ENCODE results near the gene TAF4B.

DNA sequence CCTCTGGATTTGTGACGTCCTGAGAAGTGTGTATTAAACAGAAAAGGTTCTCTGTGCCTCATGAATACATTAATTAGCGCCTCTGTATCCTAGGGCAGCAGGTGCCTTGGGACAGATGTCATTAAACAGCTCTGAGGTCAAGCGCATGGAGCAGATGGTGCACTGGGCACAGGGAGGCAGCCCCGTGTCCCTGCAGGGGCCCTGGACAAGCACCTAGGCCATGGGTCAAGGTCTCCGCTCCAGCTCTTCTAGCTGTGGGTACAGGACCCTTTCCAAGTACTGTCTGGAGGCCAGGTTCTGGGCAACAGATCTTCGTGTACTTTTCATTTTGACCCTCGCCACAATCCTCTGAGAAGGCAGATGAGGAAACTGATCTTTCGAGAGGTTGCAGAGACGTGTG, 195.7 kb downstream of the TAF4B start:
- TF ChIP-seq NFIC (IDR thresholded peaks at IDR 0.05; ENCODE audit: borderline replicate concordance) (no peak), POLR2AphosphoS5 (IDR thresholded peaks at IDR 0.05; ENCODE audit: low read depth, low read length) (no peak), REST (IDR thresholded peaks at IDR 0.05; ENCODE audit: low read depth, low read length) (no peak), MAX (IDR thresholded peaks at IDR 0.05; ENCODE audit: low read depth) (no peak), MXI1 (IDR thresholded peaks at IDR 0.05; ENCODE audit: low read depth, low read length) (no peak), YY1 (IDR thresholded peaks at IDR 0.05; ENCODE audit: low read depth) (no peak), EP300 (IDR thresholded peaks at IDR 0.05; ENCODE audit: borderline replicate concordance in 1 of 2, low read depth in 1 of 2, low read length in 1 of 2) (no peak), TAF1 (IDR thresholded peaks at IDR 0.05; ENCODE audit: borderline replicate concordance, low read depth, low read length) (no peak), RCOR1 (IDR thresholded peaks at IDR 0.05; ENCODE audit: low read length) (no peak), GATA2 (CRISPR knock-in tag; IDR thresholded peaks at IDR 0.05) (no peak), CHD2 (IDR thresholded peaks at IDR 0.05; ENCODE audit: low read length, partially characterized antibody) (no peak), ZBTB33 (IDR thresholded peaks at IDR 0.05; ENCODE audit: borderline replicate concordance, low read depth) (no peak), SMC3 (IDR thresholded peaks at IDR 0.05; ENCODE audit: low read depth, low read length) (no peak)
- TF ChIP-seq, protein P1, sequence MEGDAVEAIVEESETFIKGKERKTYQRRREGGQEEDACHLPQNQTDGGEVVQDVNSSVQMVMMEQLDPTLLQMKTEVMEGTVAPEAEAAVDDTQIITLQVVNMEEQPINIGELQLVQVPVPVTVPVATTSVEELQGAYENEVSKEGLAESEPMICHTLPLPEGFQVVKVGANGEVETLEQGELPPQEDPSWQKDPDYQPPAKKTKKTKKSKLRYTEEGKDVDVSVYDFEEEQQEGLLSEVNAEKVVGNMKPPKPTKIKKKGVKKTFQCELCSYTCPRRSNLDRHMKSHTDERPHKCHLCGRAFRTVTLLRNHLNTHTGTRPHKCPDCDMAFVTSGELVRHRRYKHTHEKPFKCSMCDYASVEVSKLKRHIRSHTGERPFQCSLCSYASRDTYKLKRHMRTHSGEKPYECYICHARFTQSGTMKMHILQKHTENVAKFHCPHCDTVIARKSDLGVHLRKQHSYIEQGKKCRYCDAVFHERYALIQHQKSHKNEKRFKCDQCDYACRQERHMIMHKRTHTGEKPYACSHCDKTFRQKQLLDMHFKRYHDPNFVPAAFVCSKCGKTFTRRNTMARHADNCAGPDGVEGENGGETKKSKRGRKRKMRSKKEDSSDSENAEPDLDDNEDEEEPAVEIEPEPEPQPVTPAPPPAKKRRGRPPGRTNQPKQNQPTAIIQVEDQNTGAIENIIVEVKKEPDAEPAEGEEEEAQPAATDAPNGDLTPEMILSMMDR (IDR thresholded peaks at IDR 0.05) = no peak

Data from SK-N-SH (cell line).